Activated CD4-positive, alpha-beta T cell treated with anti-CD3 and anti-CD28 coated beads, Interleukin-2, Interleukin-6, amounts not matched to agents 100 ng/mL and 50 ng/mL, durations not matched to agents 16 hours and 8 hours (primary cell): ENCODE results near the gene TGFB2.

Source experiments
- DNase-seq: peaks from one replicate; pipeline ENCODE4 v3.0.0-alpha.2; 2020

TGFB2 gene

GRCh38 chr1:218339267-218339831 lies 5.8 kb upstream of the TGFB2 start:
- DNase-seq = no peak

GRCh38 chr1:218341325-218341724 lies 3.8 kb upstream of the TGFB2 start:
- no peak for DNase-seq

GRCh38 chr1:218342091-218342490 lies 3.0 kb upstream of the TGFB2 start:
- DNase-seq = no peak

- no peak for DNase-seq
Measured at GRCh38 chr1:218345673-218346390, 696 bp downstream of the TGFB2 start.

GRCh38 chr1:218346391-218347204 lies 1.5 kb downstream of the TGFB2 start:
- no peak for DNase-seq

GRCh38 chr1:218347336-218347722 lies 2.2 kb downstream of the TGFB2 start:
- DNase-seq = no peak

GRCh38 chr1:218347723-218348627 lies 2.8 kb downstream of the TGFB2 start:
- no peak for DNase-seq

- DNase-seq = no peak
Measured at GRCh38 chr1:218348628-218349071, 3.5 kb downstream of the TGFB2 start.

GRCh38 chr1:218349348-218350034 lies 4.4 kb downstream of the TGFB2 start:
- DNase-seq = no peak

GRCh38 chr1:218350035-218350525 lies 4.9 kb downstream of the TGFB2 start:
- DNase-seq = no peak

- no peak for DNase-seq
Measured at GRCh38 chr1:218350801-218351266, 5.7 kb downstream of the TGFB2 start.

- peak; percentile 29 for DNase-seq
Measured at GRCh38 chr1:218351391-218352074, 6.4 kb downstream of the TGFB2 start.

GRCh38 chr1:218352075-218352438 lies 6.9 kb downstream of the TGFB2 start:
- DNase-seq = no peak

GRCh38 chr1:218353656-218354055 lies 8.5 kb downstream of the TGFB2 start:
- no peak for DNase-seq

GRCh38 chr1:218355278-218355677 lies 10.1 kb downstream of the TGFB2 start:
- no peak for DNase-seq

GRCh38 chr1:218357211-218357892 lies 12.2 kb downstream of the TGFB2 start:
- no peak for DNase-seq

- DNase-seq = no peak
Measured at GRCh38 chr1:218357893-218358232, 12.7 kb downstream of the TGFB2 start.

GRCh38 chr1:218361298-218362065 lies 16.3 kb downstream of the TGFB2 start:
- DNase-seq = no peak

GRCh38 chr1:218362418-218363076 lies 17.4 kb downstream of the TGFB2 start:
- DNase-seq = no peak
